WTC11 (cell line): ENCODE results near the gene THBS3. TPM values are rescaled to one million over a fixed set of nuclear protein-coding genes. Genes with fewer than 3 reads are reported as not detected.

ENCODE experiments used
- ATAC-seq: fragments of 200-7000 bp; cut with Tn5 transposase; 2 replicates; pipeline ENCODE4 v1.10.0; 2021; ENCODE audit warnings: mild to moderate bottlenecking, moderate library complexity
- CTCF ChIA-PET: fragments of 300-600 bp; sonication (Branson Sonifier 250); formaldehyde crosslinking; loops from one replicate; lab custom pipeline; 2021; ENCODE audit warnings: antibody characterized with exemption; lab: Charles Lee
- POLR2A ChIA-PET: fragments of 350-600 bp; sonication (Branson Sonifier 250); formaldehyde crosslinking; loops from one replicate; lab custom pipeline; 2021; ENCODE audit warnings: antibody characterized with exemption; lab: Charles Lee
- DNase-seq: peaks from one replicate; pipeline ENCODE4 v3.0.0; 2021; ENCODE audit warnings: low spot score
- H3K27ac Mint-ChIP-seq: 2 replicates; pipeline ENCODE4 v1.8.0; 2021; ENCODE audit warnings: mixed read lengths
- H3K27me3 Mint-ChIP-seq: 2 replicates; pipeline ENCODE4 v1.8.0; 2021; ENCODE audit warnings: low read depth, mild to moderate bottlenecking, moderate library complexity, mixed read lengths
- H3K36me3 Mint-ChIP-seq: 2 replicates; pipeline ENCODE4 v1.8.0; 2021; ENCODE audit warnings: mixed read lengths
- H3K4me1 Mint-ChIP-seq: 2 replicates; pipeline ENCODE4 v1.8.0; 2022; ENCODE audit warnings: mixed read lengths
- H3K4me3 Mint-ChIP-seq: 2 replicates; pipeline ENCODE4 v1.8.0; 2021; ENCODE audit warnings: mild to moderate bottlenecking, moderate library complexity, mixed read lengths
- H3K9me3 Mint-ChIP-seq: 2 replicates; pipeline ENCODE4 v1.8.0; 2021; ENCODE audit warnings: mixed read lengths
- AFF4 ChIP-seq: sonication (generic); formaldehyde crosslinking; IDR thresholded peaks from 2 replicates; pipeline ENCODE4 v1.8.1; 2023; ENCODE audit warnings: mild to moderate bottlenecking, missing genetic modification reagents, borderline replicate concordance
- CTCF ChIP-seq: fragments of 200-600 bp; IDR thresholded peaks from 2 replicates; pipeline ENCODE4 v1.8.0; 2022; ENCODE audit warnings: antibody characterized with exemption
- ETV6 ChIP-seq: sonication (generic); formaldehyde crosslinking; IDR thresholded peaks from 2 replicates; pipeline ENCODE4 v1.8.1; 2022; ENCODE audit warnings: mild to moderate bottlenecking, missing genetic modification reagents
- FOXK1 ChIP-seq: sonication (generic); formaldehyde crosslinking; IDR thresholded peaks from 2 replicates; pipeline ENCODE4 v1.8.0; 2022; ENCODE audit warnings: mild to moderate bottlenecking, moderate library complexity, missing genetic modification reagents
- HMGXB4 ChIP-seq: sonication (generic); formaldehyde crosslinking; IDR thresholded peaks from 2 replicates; pipeline ENCODE4 v1.8.1; 2023; ENCODE audit warnings: mild to moderate bottlenecking, moderate library complexity, missing genetic modification reagents
- MXD4 ChIP-seq: fragments of 250-450 bp; sonication (Bioruptor Pico); IDR thresholded peaks from 2 replicates; pipeline ENCODE4 v1.8.0; 2021; ENCODE audit warnings: mild to moderate bottlenecking, moderate library complexity, borderline replicate concordance
- PRRX2 ChIP-seq: fragments of 250-450 bp; sonication (Bioruptor Pico); IDR thresholded peaks from 2 replicates; pipeline ENCODE4 v1.8.0; 2021; ENCODE audit warnings: mild to moderate bottlenecking
- SMAD3 ChIP-seq: sonication (generic); formaldehyde crosslinking; IDR thresholded peaks from 2 replicates; pipeline ENCODE4 v1.8.0; 2022; ENCODE audit warnings: missing genetic modification reagents, mild to moderate bottlenecking, borderline replicate concordance
- SP1 ChIP-seq: sonication (generic); formaldehyde crosslinking; conservative IDR thresholded peaks from 2 replicates; pipeline ENCODE4 v1.8.1; 2022; ENCODE audit warnings: missing genetic modification reagents
- TEAD1 ChIP-seq: sonication (generic); formaldehyde crosslinking; IDR thresholded peaks from 2 replicates; pipeline ENCODE4 v1.8.0; 2022; ENCODE audit warnings: mild to moderate bottlenecking, missing genetic modification reagents
- TP53 ChIP-seq: sonication (generic); formaldehyde crosslinking; IDR thresholded peaks from 2 replicates; pipeline ENCODE4 v1.8.1; 2023; ENCODE audit warnings: mild to moderate bottlenecking, missing genetic modification reagents
- ZNF219 ChIP-seq: sonication (generic); formaldehyde crosslinking; IDR thresholded peaks from 2 replicates; pipeline ENCODE4 v1.8.0; 2023; ENCODE audit warnings: missing genetic modification reagents, mild to moderate bottlenecking, borderline replicate concordance
- ZNF416 ChIP-seq: fragments of 250-450 bp; sonication (Bioruptor Pico); IDR thresholded peaks from 2 replicates; pipeline ENCODE4 v1.9.0; 2021; ENCODE audit warnings: mild to moderate bottlenecking, inconsistent platforms
- ZNF423 ChIP-seq: fragments of 250-450 bp; sonication (Bioruptor Pico); IDR thresholded peaks from 2 replicates; pipeline ENCODE4 v2.1.2; 2022; ENCODE audit warnings: mild to moderate bottlenecking, moderate library complexity
- total RNA-seq: library from RNA; stranded (reverse); gene quantifications from 3 replicates; pipeline ENCODE4 v1.2.3, GENCODE V29; 2021
- TF ChIP-seq, protein P1 (sequence below): fragments of 250-450 bp; sonication (Bioruptor Pico); IDR thresholded peaks from 2 replicates; pipeline ENCODE4 v2.1.2; 2022; ENCODE audit warnings: mild to moderate bottlenecking, moderate library complexity
- TF ChIP-seq, protein P2 (sequence below): sonication (generic); formaldehyde crosslinking; IDR thresholded peaks from 2 replicates; pipeline ENCODE4 v1.8.1; 2022; ENCODE audit warnings: mild to moderate bottlenecking, missing genetic modification reagents, moderate library complexity, borderline replicate concordance

Gene THBS3
- total RNA-seq, 1 experiment from 2014 or later = 5.3 TPM

DNA sequence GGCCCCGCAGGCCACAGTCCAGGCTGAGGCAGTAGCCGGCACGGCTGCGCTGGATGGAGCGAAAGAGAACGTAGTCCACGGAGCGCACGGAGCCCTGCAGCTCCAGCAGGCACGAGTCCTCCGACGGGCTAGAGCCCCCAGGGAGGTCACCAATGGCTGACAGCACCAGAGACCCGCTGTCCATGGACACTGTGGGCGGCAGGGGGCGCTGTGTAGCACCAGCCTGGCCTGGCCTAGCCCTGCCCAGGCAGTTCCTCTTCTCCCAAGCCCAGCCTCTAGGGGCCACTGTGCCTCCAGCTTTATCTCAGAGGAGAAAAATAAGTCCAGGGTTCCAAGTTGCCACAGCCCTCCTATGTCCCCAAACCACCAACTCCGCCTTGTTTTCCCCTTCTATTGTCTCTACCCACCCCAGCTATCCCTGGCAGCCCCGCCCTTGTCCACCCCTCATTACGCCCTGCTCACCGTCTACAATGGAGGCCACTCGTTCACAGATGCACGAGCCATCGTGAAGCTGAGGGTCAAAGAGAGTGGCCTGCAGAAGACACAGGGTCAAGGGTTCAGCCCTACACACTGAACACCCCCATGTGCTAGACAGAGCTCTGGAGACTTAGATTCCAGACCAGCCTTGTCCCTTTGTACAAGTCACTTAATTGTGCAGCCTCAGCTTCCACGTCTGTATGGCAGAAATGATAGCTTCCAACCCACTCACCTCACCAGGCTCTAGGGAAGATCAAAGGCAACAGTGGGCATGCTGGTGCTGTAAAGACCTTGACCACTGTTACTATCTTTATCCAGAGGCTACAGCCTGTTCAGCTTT is 43.1 kb upstream of the THBS3 start:
- peak; percentile 99 for DNase-seq
- Mint-ChIP-seq H3K27me3 (peaks cover 16% of the 10 kb centered on the region), H3K4me1 (peaks cover 24% of the 10 kb centered on the region), H3K9me3 (no peaks in the 10 kb centered on the region), H3K27ac (peak overlapping the region; percentile 89), H3K36me3 (peaks cover 17% of the 10 kb centered on the region), H3K4me3 (peak overlapping the region; percentile 58)
- CTCF ChIA-PET = interaction anchor here (0.5 to 4.8 kb wide), 63 partner anchors 9 to 1484 kb away, joined by 3 to 204 read pairs (median 6); partner anchors contain the start of genes CLK2, FDPS, HCN3 and KRTCAP2
- TF ChIP-seq CTCF = peak; percentile 99
- no peak for TF ChIP-seq MXD4
- TF ChIP-seq ZNF423 (CRISPR knock-in tag) = no peak
- TF ChIP-seq, protein P1, sequence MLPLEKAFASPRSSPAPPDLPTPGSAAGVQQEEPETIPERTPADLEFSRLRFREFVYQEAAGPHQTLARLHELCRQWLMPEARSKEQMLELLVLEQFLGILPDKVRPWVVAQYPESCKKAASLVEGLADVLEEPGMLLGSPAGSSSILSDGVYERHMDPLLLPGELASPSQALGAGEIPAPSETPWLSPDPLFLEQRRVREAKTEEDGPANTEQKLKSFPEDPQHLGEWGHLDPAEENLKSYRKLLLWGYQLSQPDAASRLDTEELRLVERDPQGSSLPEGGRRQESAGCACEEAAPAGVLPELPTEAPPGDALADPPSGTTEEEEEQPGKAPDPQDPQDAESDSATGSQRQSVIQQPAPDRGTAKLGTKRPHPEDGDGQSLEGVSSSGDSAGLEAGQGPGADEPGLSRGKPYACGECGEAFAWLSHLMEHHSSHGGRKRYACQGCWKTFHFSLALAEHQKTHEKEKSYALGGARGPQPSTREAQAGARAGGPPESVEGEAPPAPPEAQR (CRISPR knock-in tag) = no peak
- TF ChIP-seq SMAD3 = no peak
- TF ChIP-seq TEAD1 (CRISPR knock-in tag) = peak; percentile 50; the same call in 1 of the 2 replicates
- peak; percentile 95 for TF ChIP-seq HMGXB4 (CRISPR knock-in tag)
- no peak for TF ChIP-seq TP53 (CRISPR knock-in tag)
- peak; percentile 33; the same call in 1 of the 2 replicates for TF ChIP-seq SP1 (CRISPR knock-in tag)
- peak; percentile 32; the same call in 1 of the 2 replicates for TF ChIP-seq ZNF416 (CRISPR knock-in tag)
- no peak for TF ChIP-seq ETV6 (CRISPR knock-in tag)
- TF ChIP-seq PRRX2 (CRISPR knock-in tag) = no peak
- 0 out of 2 replicates have a peak, but pooled peaks have one; percentile 17 for TF ChIP-seq FOXK1 (CRISPR knock-in tag)
- TF ChIP-seq ZNF219 (CRISPR knock-in tag) = no peak
- POLR2A ChIA-PET = interaction anchor here (1.0 to 1.7 kb wide), 6 partner anchors 10 to 67 kb away, joined by 3 to 6 read pairs (median 4); partner anchors contain the start of gene CLK2
- ATAC-seq = peak; percentile 87

DNA sequence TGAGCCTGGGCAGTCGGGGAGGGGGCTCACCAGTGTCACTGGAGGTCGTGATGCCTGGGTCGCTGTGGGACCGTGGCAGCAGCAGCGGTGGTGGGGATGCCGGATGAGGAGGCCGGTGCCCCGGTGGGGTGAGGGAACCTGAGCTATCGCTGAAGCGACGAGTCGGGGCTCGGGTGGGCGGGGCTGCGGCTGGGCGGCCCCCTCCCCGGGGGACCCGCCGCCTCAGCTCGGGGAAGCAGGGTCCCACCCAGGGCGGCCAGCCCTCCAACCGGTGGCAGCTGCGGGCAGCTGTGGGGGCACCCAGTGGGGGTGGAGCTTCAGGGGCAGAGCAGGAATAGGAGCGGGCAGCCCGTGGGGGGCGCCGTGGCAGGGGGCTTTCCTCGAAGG is 42.5 kb upstream of the THBS3 start:
- Mint-ChIP-seq H3K9me3 (no peaks in the 10 kb centered on the region), H3K4me1 (peaks cover 26% of the 10 kb centered on the region), H3K36me3 (peaks cover 17% of the 10 kb centered on the region), H3K27me3 (peaks cover 22% of the 10 kb centered on the region), H3K27ac (no peak overlapping the region), H3K4me3 (peak overlapping the region; percentile 58)
- CTCF ChIA-PET = interaction anchor here (0.5 to 4.8 kb wide), 63 partner anchors 9 to 479 kb away, joined by 3 to 204 read pairs (median 6); partner anchors contain the start of genes CLK2, FDPS, HCN3 and KRTCAP2
- TF ChIP-seq, protein P2, sequence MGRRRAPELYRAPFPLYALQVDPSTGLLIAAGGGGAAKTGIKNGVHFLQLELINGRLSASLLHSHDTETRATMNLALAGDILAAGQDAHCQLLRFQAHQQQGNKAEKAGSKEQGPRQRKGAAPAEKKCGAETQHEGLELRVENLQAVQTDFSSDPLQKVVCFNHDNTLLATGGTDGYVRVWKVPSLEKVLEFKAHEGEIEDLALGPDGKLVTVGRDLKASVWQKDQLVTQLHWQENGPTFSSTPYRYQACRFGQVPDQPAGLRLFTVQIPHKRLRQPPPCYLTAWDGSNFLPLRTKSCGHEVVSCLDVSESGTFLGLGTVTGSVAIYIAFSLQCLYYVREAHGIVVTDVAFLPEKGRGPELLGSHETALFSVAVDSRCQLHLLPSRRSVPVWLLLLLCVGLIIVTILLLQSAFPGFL (CRISPR knock-in tag) = no peak
- no peak for TF ChIP-seq AFF4 (CRISPR knock-in tag)
- no peak for TF ChIP-seq TP53 (CRISPR knock-in tag)
- TF ChIP-seq FOXK1 (CRISPR knock-in tag) = no peak
- peak; percentile 31 for DNase-seq
- POLR2A ChIA-PET = interaction anchor here (0.5 to 1.7 kb wide), 6 partner anchors 11 to 68 kb away, joined by 3 to 6 read pairs (median 4); partner anchors contain the start of gene CLK2
- no peak; the same call in 1 of the 2 replicates for ATAC-seq
